HUES6 (cell line): ENCODE results near the gene COX8A.
A peak's percentile ranks its signal among the peaks of the same experiment; 100 is the strongest.

Experiments
- H3K27ac ChIP-seq: 2 replicates; pipeline ENCODE4 v1.7.0; 2013; ENCODE audit warnings: low read depth, mild to moderate bottlenecking, low read length, inconsistent platforms
- H3K27me3 ChIP-seq: 2 replicates; pipeline ENCODE4 v1.6.1; 2013; ENCODE audit warnings: low read length; ENCODE audit not compliant: control insufficient read depth, insufficient read depth
- H3K36me3 ChIP-seq: 2 replicates; pipeline ENCODE4 v1.6.1; 2013; ENCODE audit warnings: low read length; ENCODE audit not compliant: control insufficient read depth, insufficient read depth
- H3K4me1 ChIP-seq: 2 replicates; pipeline ENCODE4 v1.6.1; 2013; ENCODE audit warnings: low read length; ENCODE audit not compliant: control insufficient read depth, insufficient read depth
- H3K4me3 ChIP-seq: 2 replicates; pipeline ENCODE4 v1.5.1; 2013; ENCODE audit warnings: low read depth, low read length
- H3K9ac ChIP-seq: one replicate; pipeline ENCODE4 v1.6.1; 2013; ENCODE audit warnings: mild to moderate bottlenecking, low read length
- H3K9me3 ChIP-seq: 2 replicates; pipeline ENCODE4 v1.6.1; 2013; ENCODE audit warnings: low read depth, low read length; ENCODE audit not compliant: control insufficient read depth, insufficient read depth

COX8A gene

GRCh38 chr11:64005691-64006090, 31.3 kb downstream of the COX8A start:
- H3K27ac ChIP-seq, result no peak overlapping the region
- peaks cover 17% of the 10 kb centered on the region for H3K4me1 ChIP-seq
- H3K27me3 ChIP-seq, result peaks cover 89% of the 10 kb centered on the region

GRCh38 chr11:64006398-64006797, 32.0 kb downstream of the COX8A start:
- peaks cover 17% of the 10 kb centered on the region for H3K4me1 ChIP-seq
- no peaks in the 10 kb centered on the region for H3K9me3 ChIP-seq
- no peak overlapping the region for H3K9ac ChIP-seq
- H3K36me3 ChIP-seq, result no peaks in the 10 kb centered on the region
- no peak overlapping the region for H3K4me3 ChIP-seq
- H3K27me3 ChIP-seq, result peaks cover 89% of the 10 kb centered on the region
- H3K27ac ChIP-seq, result no peak overlapping the region

More at GRCh38 chr11:64005691-64006090, 31.3 kb downstream of the COX8A start:
- Histone ChIP-seq H3K9me3 (no peaks in the 10 kb centered on the region), H3K4me3 (no peak overlapping the region), H3K36me3 (no peaks in the 10 kb centered on the region), H3K9ac (no peak overlapping the region)

- H3K27me3 ChIP-seq, result peaks cover 89% of the 10 kb centered on the region
- H3K4me3 ChIP-seq, result peak overlapping the region; percentile 52
- no peak overlapping the region for H3K27ac ChIP-seq
- H3K9ac ChIP-seq, result no peak overlapping the region
- peaks cover 17% of the 10 kb centered on the region for H3K4me1 ChIP-seq
- no peaks in the 10 kb centered on the region for H3K36me3 ChIP-seq
- H3K9me3 ChIP-seq, result no peaks in the 10 kb centered on the region
Measured at GRCh38 chr11:64007160-64007628, 32.8 kb downstream of the COX8A start.

GRCh38 chr11:64007629-64008282, 33.3 kb downstream of the COX8A start:
- peak overlapping the region; percentile 52 for H3K4me3 ChIP-seq
- no peak overlapping the region for H3K27ac ChIP-seq
- peaks cover 17% of the 10 kb centered on the region for H3K4me1 ChIP-seq
- no peaks in the 10 kb centered on the region for H3K36me3 ChIP-seq
- H3K9me3 ChIP-seq, result no peaks in the 10 kb centered on the region
- no peak overlapping the region for H3K9ac ChIP-seq
- peaks cover 84% of the 10 kb centered on the region for H3K27me3 ChIP-seq

GRCh38 chr11:64008283-64008913, 34.0 kb downstream of the COX8A start:
- peak overlapping the region; percentile 52; the same call in 1 of the 2 replicates for H3K4me3 ChIP-seq
- H3K27me3 ChIP-seq, result peaks cover 80% of the 10 kb centered on the region
- H3K9me3 ChIP-seq, result no peaks in the 10 kb centered on the region
- H3K9ac ChIP-seq, result no peak overlapping the region
- no peak overlapping the region for H3K27ac ChIP-seq
- peaks cover 17% of the 10 kb centered on the region for H3K4me1 ChIP-seq
- no peaks in the 10 kb centered on the region for H3K36me3 ChIP-seq

- Histone ChIP-seq H3K36me3 (no peaks in the 10 kb centered on the region), H3K9me3 (no peaks in the 10 kb centered on the region), H3K4me1 (peaks cover 17% of the 10 kb centered on the region), H3K27ac (no peak overlapping the region), H3K9ac (no peak overlapping the region), H3K4me3 (no peak overlapping the region), H3K27me3 (peaks cover 82% of the 10 kb centered on the region)
Measured at GRCh38 chr11:64008914-64009633, 34.7 kb downstream of the COX8A start.

GRCh38 chr11:64009710-64010109, 35.3 kb downstream of the COX8A start:
- Histone ChIP-seq H3K27me3 (peaks cover 82% of the 10 kb centered on the region), H3K4me3 (no peak overlapping the region), H3K36me3 (no peaks in the 10 kb centered on the region), H3K27ac (no peak overlapping the region), H3K4me1 (peaks cover 17% of the 10 kb centered on the region), H3K9me3 (no peaks in the 10 kb centered on the region), H3K9ac (no peak overlapping the region)

GRCh38 chr11:64010783-64011182, 36.4 kb downstream of the COX8A start:
- Histone ChIP-seq H3K27me3 (peaks cover 83% of the 10 kb centered on the region), H3K9ac (no peak overlapping the region), H3K27ac (no peak overlapping the region), H3K4me3 (no peak overlapping the region), H3K9me3 (no peaks in the 10 kb centered on the region), H3K36me3 (no peaks in the 10 kb centered on the region), H3K4me1 (peaks cover 20% of the 10 kb centered on the region)

GRCh38 chr11:64011371-64011770, 37.0 kb downstream of the COX8A start:
- peaks cover 77% of the 10 kb centered on the region for H3K27me3 ChIP-seq
- H3K4me3 ChIP-seq, result no peak overlapping the region
- no peaks in the 10 kb centered on the region for H3K36me3 ChIP-seq
- no peak overlapping the region for H3K9ac ChIP-seq
- H3K9me3 ChIP-seq, result no peaks in the 10 kb centered on the region
- peaks cover 20% of the 10 kb centered on the region for H3K4me1 ChIP-seq
- no peak overlapping the region for H3K27ac ChIP-seq

- Histone ChIP-seq H3K36me3 (no peaks in the 10 kb centered on the region), H3K27me3 (peaks cover 62% of the 10 kb centered on the region), H3K4me3 (no peak overlapping the region), H3K9ac (no peak overlapping the region), H3K9me3 (no peaks in the 10 kb centered on the region), H3K4me1 (peaks cover 6% of the 10 kb centered on the region; the same call in 1 of the 2 replicates), H3K27ac (no peak overlapping the region)
Measured at GRCh38 chr11:64013141-64013896, 38.9 kb downstream of the COX8A start.
